Thyroid gland (tissue), 4 donors: ENCODE results near the gene GTPBP1. TPM values are rescaled to one million over a fixed set of nuclear protein-coding genes. Genes with fewer than 3 reads are reported as not detected.

ENCODE experiments used
- DNase-seq, 2 donors: peaks; one replicate each; pipeline ENCODE4 v3.0.0-alpha.2; 2019
- H3K27ac ChIP-seq, 3 donors: fragments of 200-600 bp; sonication (generic); 1 replicate in 2 of 3; 2 replicates in 1 of 3; pipeline ENCODE4 v1.5.1; 2016 to 2019; ENCODE audit warnings: mild to moderate bottlenecking in 1 of 3, moderate library complexity in 1 of 3
- H3K27me3 ChIP-seq: fragments of 200-600 bp; sonication (generic); one replicate; pipeline ENCODE4 v1.5.1; 2019
- H3K36me3 ChIP-seq, 2 donors: fragments of 200-600 bp; sonication (generic); one replicate each; pipeline ENCODE4 v1.5.1; 2016 to 2019
- H3K4me1 ChIP-seq, 2 donors: fragments of 200-600 bp; sonication (generic); one replicate each; pipeline ENCODE4 v1.5.1; 2017 to 2019
- H3K4me3 ChIP-seq, 3 donors: fragments of 200-600 bp; sonication (generic); replicated peaks in 1 of 3; 1 replicate in 2 of 3; 2 replicates in 1 of 3; pipeline ENCODE4 v1.5.1; 2016; ENCODE audit warnings: mild to moderate bottlenecking in 1 of 3
- H3K9me3 ChIP-seq: fragments of 200-600 bp; sonication (generic); one replicate; pipeline ENCODE4 v1.5.1; 2017
- CTCF ChIP-seq, 6 experiments: fragments of 200-600 bp in 3 of 6; fragments of 450-650 bp in 3 of 6; sonication (generic) in 3 of 6; IDR thresholded peaks; one replicate each; pipeline ENCODE4 v1.5.1; 2016 to 2019; ENCODE audit warnings: antibody characterized with exemption in 6 of 6, mild to moderate bottlenecking in 2 of 6, inconsistent platforms in 1 of 6, moderate library complexity in 1 of 6
- POLR2A ChIP-seq, 2 donors: fragments of 450-650 bp; IDR thresholded peaks; one replicate each; pipeline ENCODE4 v1.6.1; 2017; ENCODE audit warnings: antibody characterized with exemption in 2 of 2, mild to moderate bottlenecking in 2 of 2, moderate library complexity in 1 of 2
- WGBS, 2 donors: methylation state at CpG; one replicate each; pipeline ENCODE4 v1.1.5; 2017; 5-methylcytosine and 5-hydroxymethylcytosine counted together
- intact Hi-C: fragments of 100-400 bp; cut with DNase I; formaldehyde crosslinking; loops from one replicate; pipeline ENCODE4 v1.15.1; 2023
- total RNA-seq, 4 donors: library from RNA; depleted of rRNA; stranded (reverse); fragments of >200 nt; gene quantifications; one replicate each; pipeline ENCODE4 v1.2.3, GENCODE V29; 2016

Gene GTPBP1
- total RNA-seq, 4 donors from 2014 or later: 51.6 to 117 (median 69.6) TPM

GRCh38 chr22:38773363-38773946 is 67.7 kb downstream of the GTPBP1 start:
- H3K36me3 ChIP-seq: no peaks in the 10 kb centered on the region
- H3K4me3 ChIP-seq: no peak overlapping the region
- H3K4me1 ChIP-seq: no peaks in the 10 kb centered on the region
- intact Hi-C loops: loop anchor here (10.0 kb wide), 2 partner anchors 91 to 351 kb away; no protein-coding TSS in a partner anchor
- DNase-seq: no peak
- H3K27me3 ChIP-seq: no peaks in the 10 kb centered on the region
- no peaks in the 10 kb centered on the region for H3K9me3 ChIP-seq
- 98 to 99% methylated on average over 4 of the region's 4 CpGs for WGBS, 2 donors
- TF ChIP-seq CTCF (IDR thresholded peaks at IDR 0.05) (no peak), POLR2A (IDR thresholded peaks at IDR 0.05) (no peak)
- no peak overlapping the region for H3K27ac ChIP-seq

GRCh38 chr22:38774496-38775166 is 68.9 kb downstream of the GTPBP1 start:
- Histone ChIP-seq H3K36me3 (no peaks in the 10 kb centered on the region), H3K4me1 (no peaks in the 10 kb centered on the region), H3K4me3 (no peak overlapping the region), H3K27me3 (no peaks in the 10 kb centered on the region), H3K9me3 (no peaks in the 10 kb centered on the region), H3K27ac (no peak overlapping the region)
- DNase-seq: no peak
- WGBS, 2 donors: 81 to 90% methylated on average over 10 to 11 of the region's 11 CpGs
- intact Hi-C loops: loop anchor here (10.0 kb wide), 2 partner anchors 90 to 350 kb away; no protein-coding TSS in a partner anchor
- TF ChIP-seq CTCF (IDR thresholded peaks at IDR 0.05) (no peak), POLR2A (IDR thresholded peaks at IDR 0.05) (no peak)

- TF ChIP-seq CTCF (IDR thresholded peaks at IDR 0.05): no peak
- no peak for TF ChIP-seq POLR2A (IDR thresholded peaks at IDR 0.05)
- no peak for DNase-seq
- no peaks in the 10 kb centered on the region for H3K27me3 ChIP-seq
- no peaks in the 10 kb centered on the region for H3K9me3 ChIP-seq
- no peaks in the 10 kb centered on the region for H3K4me1 ChIP-seq
- intact Hi-C loops: loop anchor here (10.0 kb wide), 2 partner anchors 89 to 349 kb away; no protein-coding TSS in a partner anchor
- no peak overlapping the region for H3K27ac ChIP-seq
- peaks cover 8 to 9% of the 10 kb centered on the region in 2 donors for H3K36me3 ChIP-seq
- WGBS, 2 donors: 72 to 80% methylated on average over 11 to 12 of the region's 13 CpGs
- H3K4me3 ChIP-seq: no peak overlapping the region
Observed at GRCh38 chr22:38775656-38776055, 69.9 kb downstream of the GTPBP1 start.

- 60 to 61% methylated on average over 6 of the region's 6 CpGs for WGBS, 2 donors
- no peak for TF ChIP-seq CTCF (IDR thresholded peaks at IDR 0.05)
- DNase-seq: no peak
- no peaks in the 10 kb centered on the region for H3K27me3 ChIP-seq
- intact Hi-C loops: loop anchor here (10.0 kb wide), 2 partner anchors 89 to 349 kb away; no protein-coding TSS in a partner anchor
- no peaks in the 10 kb centered on the region for H3K9me3 ChIP-seq
- H3K4me3 ChIP-seq: no peak overlapping the region
- no peaks in the 10 kb centered on the region for H3K4me1 ChIP-seq
- H3K27ac ChIP-seq: no peak overlapping the region
- peaks cover 11 to 12% of the 10 kb centered on the region in 2 donors for H3K36me3 ChIP-seq
Observed at GRCh38 chr22:38776086-38776485, 70.3 kb downstream of the GTPBP1 start.

GRCh38 chr22:38777087-38777671 is 71.4 kb downstream of the GTPBP1 start:
- intact Hi-C loops: loop anchor here (10.0 kb wide), 2 partner anchors 88 to 348 kb away; no protein-coding TSS in a partner anchor
- no peak for DNase-seq
- 90 to 92% methylated on average over 24 to 27 of the region's 27 CpGs for WGBS, 2 donors
- no peak for TF ChIP-seq CTCF (IDR thresholded peaks at IDR 0.05)
- TF ChIP-seq POLR2A (IDR thresholded peaks at IDR 0.05): no peak
- H3K36me3 ChIP-seq: peaks cover 15 to 16% of the 10 kb centered on the region in 2 donors
- no peaks in the 10 kb centered on the region for H3K27me3 ChIP-seq
- no peak overlapping the region for H3K4me3 ChIP-seq
- H3K4me1 ChIP-seq: no peaks in the 10 kb centered on the region
- no peaks in the 10 kb centered on the region for H3K9me3 ChIP-seq
- H3K27ac ChIP-seq: no peak overlapping the region
